ENCODE results near the gene CEBPB.

CEBPB gene

DNA sequence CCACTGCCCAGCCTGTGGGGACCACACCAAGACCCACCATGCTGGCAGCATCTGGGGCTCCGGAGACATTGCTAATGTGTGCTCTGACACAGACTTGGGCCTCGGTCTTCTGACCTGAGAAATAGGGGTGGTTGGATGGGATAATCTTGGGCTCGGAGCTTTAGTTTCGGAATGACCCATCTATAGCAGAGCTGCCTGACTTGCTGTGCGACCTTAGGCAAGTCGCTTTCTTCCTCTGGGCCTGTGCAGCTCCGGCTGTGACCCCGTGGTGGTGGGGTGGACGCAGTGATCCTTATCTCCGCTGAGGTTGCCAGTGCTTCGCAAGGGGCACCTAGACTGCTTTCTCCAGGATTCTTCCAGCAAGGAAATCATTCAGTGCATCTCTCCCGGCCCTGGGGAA is 43.7 kb downstream of the CEBPB start:
- no peak overlapping the region for H3K4me2 ChIP-seq
- H3K4me1 ChIP-seq (ENCODE audit: low read depth, poor library complexity, severe bottlenecking), result no peaks in the 10 kb centered on the region
- H3K36me3 ChIP-seq (ENCODE audit: insufficient read depth), result no peaks in the 10 kb centered on the region
- H3K79me2 ChIP-seq (ENCODE audit: insufficient read depth, low read depth), result no peaks in the 10 kb centered on the region
- no peak overlapping the region for H3K9ac ChIP-seq
- no peak overlapping the region for H3K4me3 ChIP-seq (IDR thresholded peaks at IDR 0.05; ENCODE audit: insufficient read depth, low read depth, low read length)
- no peak overlapping the region for H3K27ac ChIP-seq
- H2AFZ ChIP-seq (ENCODE audit: low read depth), result no peak overlapping the region
- peaks cover 36% of the 10 kb centered on the region; the same call in 1 of the 2 replicates for H3K27me3 ChIP-seq (ENCODE audit: insufficient read depth, low read depth)
- no peak for TF ChIP-seq CTCF (conservative IDR thresholded peaks at IDR 0.05; ENCODE audit: low read depth, low read length)
- no peaks in the 10 kb centered on the region for H4K20me1 ChIP-seq (ENCODE audit: insufficient read depth)

DNA sequence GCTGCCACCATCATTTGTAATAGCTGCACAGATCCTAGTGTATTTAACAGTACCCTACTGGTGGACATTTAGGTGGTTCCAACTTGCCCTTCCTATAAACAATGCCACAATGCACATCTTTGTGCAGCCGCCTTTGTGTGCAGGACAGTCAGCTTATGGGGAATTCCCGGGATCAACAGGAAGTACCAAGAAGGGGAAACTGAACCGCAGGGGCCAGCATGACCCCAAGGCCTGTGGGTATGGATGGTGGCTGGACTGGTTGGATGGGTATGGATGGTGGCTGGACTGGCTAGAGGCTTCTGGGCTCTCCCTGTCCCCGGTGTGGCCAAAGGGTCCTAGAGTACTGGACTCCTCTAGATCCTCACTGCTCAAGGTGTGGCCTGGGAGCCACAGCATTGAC is 46.7 kb downstream of the CEBPB start:
- no peak overlapping the region for H3K4me3 ChIP-seq (IDR thresholded peaks at IDR 0.05; ENCODE audit: insufficient read depth, low read depth, low read length)
- H3K4me2 ChIP-seq, result no peak overlapping the region
- H3K36me3 ChIP-seq (ENCODE audit: insufficient read depth), result no peaks in the 10 kb centered on the region
- no peaks in the 10 kb centered on the region for H3K4me1 ChIP-seq (ENCODE audit: low read depth, poor library complexity, severe bottlenecking)
- H3K27me3 ChIP-seq (ENCODE audit: insufficient read depth, low read depth), result peaks cover 60% of the 10 kb centered on the region
- no peak overlapping the region for H3K27ac ChIP-seq
- H3K9ac ChIP-seq, result no peak overlapping the region
- no peak for TF ChIP-seq CTCF (conservative IDR thresholded peaks at IDR 0.05; ENCODE audit: low read depth, low read length)
- no peaks in the 10 kb centered on the region for H3K79me2 ChIP-seq (ENCODE audit: insufficient read depth, low read depth)
- H4K20me1 ChIP-seq (ENCODE audit: insufficient read depth), result no peaks in the 10 kb centered on the region
- H2AFZ ChIP-seq (ENCODE audit: low read depth), result no peak overlapping the region

- H2AFZ ChIP-seq (ENCODE audit: low read depth), result no peak overlapping the region
Observed at GRCh38 chr20:50238081-50238800, 47.6 kb downstream of the CEBPB start.

DNA sequence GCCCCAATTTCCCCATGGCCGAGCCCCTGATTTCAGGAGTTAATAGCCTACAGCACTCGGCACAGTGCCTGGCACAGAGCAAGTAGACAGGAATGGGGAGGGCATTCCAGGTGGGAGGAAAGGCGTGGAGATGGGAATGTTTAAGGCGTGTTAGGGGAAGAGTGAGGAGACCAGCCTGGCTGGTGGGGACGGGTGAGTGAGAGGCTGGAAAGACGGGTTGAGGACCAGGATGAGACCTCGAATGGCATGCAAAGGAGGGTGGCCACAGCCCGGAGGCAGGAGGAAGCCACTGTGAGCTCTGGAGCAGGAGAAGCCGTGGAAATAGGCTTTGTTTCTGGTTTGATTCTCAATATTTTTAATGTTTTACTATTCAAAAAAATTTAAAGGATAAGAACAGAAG is 49.5 kb downstream of the CEBPB start:
- TF ChIP-seq CTCF (conservative IDR thresholded peaks at IDR 0.05; ENCODE audit: low read depth, low read length), result no peak
- no peak overlapping the region for H2AFZ ChIP-seq (ENCODE audit: low read depth)
- H4K20me1 ChIP-seq (ENCODE audit: insufficient read depth), result no peaks in the 10 kb centered on the region
- no peak overlapping the region for H3K4me3 ChIP-seq (IDR thresholded peaks at IDR 0.05; ENCODE audit: insufficient read depth, low read depth, low read length)
- no peak overlapping the region for H3K4me2 ChIP-seq
- no peaks in the 10 kb centered on the region for H3K4me1 ChIP-seq (ENCODE audit: low read depth, poor library complexity, severe bottlenecking)
- peaks cover 50% of the 10 kb centered on the region for H3K27me3 ChIP-seq (ENCODE audit: insufficient read depth, low read depth)
- H3K9ac ChIP-seq, result no peak overlapping the region
- no peaks in the 10 kb centered on the region for H3K79me2 ChIP-seq (ENCODE audit: insufficient read depth, low read depth)
- H3K36me3 ChIP-seq (ENCODE audit: insufficient read depth), result no peaks in the 10 kb centered on the region
- no peak overlapping the region for H3K27ac ChIP-seq

More at GRCh38 chr20:50238081-50238800, 47.6 kb downstream of the CEBPB start:
- TF ChIP-seq CTCF (conservative IDR thresholded peaks at IDR 0.05; ENCODE audit: low read depth, low read length), result no peak
- Histone ChIP-seq H3K27me3 (ENCODE audit: insufficient read depth, low read depth) (peaks cover 61% of the 10 kb centered on the region), H3K4me3 (IDR thresholded peaks at IDR 0.05; ENCODE audit: insufficient read depth, low read depth, low read length) (no peak overlapping the region), H3K4me2 (no peak overlapping the region), H3K27ac (no peak overlapping the region), H3K4me1 (ENCODE audit: low read depth, poor library complexity, severe bottlenecking) (no peaks in the 10 kb centered on the region), H3K36me3 (ENCODE audit: insufficient read depth) (no peaks in the 10 kb centered on the region), H3K79me2 (ENCODE audit: insufficient read depth, low read depth) (no peaks in the 10 kb centered on the region), H3K9ac (no peak overlapping the region), H4K20me1 (ENCODE audit: insufficient read depth) (no peaks in the 10 kb centered on the region)
